Thyroid gland (tissue), 4 donors: Measurements from ENCODE around the gene ABCG2. TPM values are rescaled to one million over a fixed set of nuclear protein-coding genes. Genes with fewer than 3 reads are reported as not detected.

Source experiments
- DNase-seq, 2 donors: peaks; one replicate each; pipeline ENCODE4 v3.0.0-alpha.2; 2019
- H3K27ac ChIP-seq, 3 donors: fragments of 200-600 bp; sonication (generic); 1 replicate in 2 of 3; 2 replicates in 1 of 3; pipeline ENCODE4 v1.5.1; 2016 to 2019; ENCODE audit warnings: mild to moderate bottlenecking in 1 of 3, moderate library complexity in 1 of 3
- H3K27me3 ChIP-seq: fragments of 200-600 bp; sonication (generic); one replicate; pipeline ENCODE4 v1.5.1; 2019
- H3K36me3 ChIP-seq, 2 donors: fragments of 200-600 bp; sonication (generic); one replicate each; pipeline ENCODE4 v1.5.1; 2016 to 2019
- H3K4me1 ChIP-seq, 2 donors: fragments of 200-600 bp; sonication (generic); one replicate each; pipeline ENCODE4 v1.5.1; 2017 to 2019
- H3K4me3 ChIP-seq, 3 donors: fragments of 200-600 bp; sonication (generic); replicated peaks in 1 of 3; 1 replicate in 2 of 3; 2 replicates in 1 of 3; pipeline ENCODE4 v1.5.1; 2016; ENCODE audit warnings: mild to moderate bottlenecking in 1 of 3
- H3K9me3 ChIP-seq: fragments of 200-600 bp; sonication (generic); one replicate; pipeline ENCODE4 v1.5.1; 2017
- POLR2A ChIP-seq, 2 donors: fragments of 450-650 bp; IDR thresholded peaks; one replicate each; pipeline ENCODE4 v1.6.1; 2017; ENCODE audit warnings: antibody characterized with exemption in 2 of 2, mild to moderate bottlenecking in 2 of 2, moderate library complexity in 1 of 2
- WGBS, 2 donors: methylation state at CpG; one replicate each; pipeline ENCODE4 v1.1.5; 2017; 5-methylcytosine and 5-hydroxymethylcytosine counted together
- intact Hi-C: fragments of 100-400 bp; cut with DNase I; formaldehyde crosslinking; loops from one replicate; pipeline ENCODE4 v1.15.1; 2023
- total RNA-seq, 4 donors: library from RNA; depleted of rRNA; stranded (reverse); fragments of >200 nt; gene quantifications; one replicate each; pipeline ENCODE4 v1.2.3, GENCODE V29; 2016
- TF ChIP-seq, protein P1 (sequence below), 6 experiments: fragments of 200-600 bp in 3 of 6; fragments of 450-650 bp in 3 of 6; sonication (generic) in 3 of 6; IDR thresholded peaks; one replicate each; pipeline ENCODE4 v1.5.1; 2016 to 2019; ENCODE audit warnings: antibody characterized with exemption in 6 of 6, mild to moderate bottlenecking in 2 of 6, inconsistent platforms in 1 of 6, moderate library complexity in 1 of 6

ABCG2 gene
- total RNA-seq, 4 donors from 2014 or later, result 3.9 to 26.3 (median 9.4) TPM

DNA sequence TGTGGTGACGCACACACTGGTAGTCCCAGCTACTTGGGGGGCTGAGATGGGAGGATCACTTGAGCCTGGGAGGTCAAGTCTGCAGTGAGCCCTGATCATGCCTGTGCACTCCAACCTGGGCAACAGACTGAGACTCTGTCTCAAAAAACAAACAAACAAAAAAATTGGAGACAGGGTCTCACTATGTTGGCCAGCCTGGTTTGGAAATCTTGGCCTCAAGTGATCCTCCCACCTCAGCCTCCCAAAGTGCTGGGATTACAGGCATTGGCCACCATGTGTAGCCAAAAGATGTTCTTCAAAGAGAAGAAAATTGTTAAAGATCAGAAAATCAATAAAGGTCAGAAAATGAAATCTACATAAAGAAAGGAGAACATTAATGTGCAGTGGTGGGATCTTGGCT is 41.7 kb upstream of the ABCG2 start:
- H3K27me3 ChIP-seq, result no peaks in the 10 kb centered on the region
- no peaks in the 10 kb centered on the region for H3K4me1 ChIP-seq
- WGBS, 2 donors, result 77 to 83% methylated on average over 1 of the region's 1 CpG
- no peak for DNase-seq
- TF ChIP-seq, protein P1, sequence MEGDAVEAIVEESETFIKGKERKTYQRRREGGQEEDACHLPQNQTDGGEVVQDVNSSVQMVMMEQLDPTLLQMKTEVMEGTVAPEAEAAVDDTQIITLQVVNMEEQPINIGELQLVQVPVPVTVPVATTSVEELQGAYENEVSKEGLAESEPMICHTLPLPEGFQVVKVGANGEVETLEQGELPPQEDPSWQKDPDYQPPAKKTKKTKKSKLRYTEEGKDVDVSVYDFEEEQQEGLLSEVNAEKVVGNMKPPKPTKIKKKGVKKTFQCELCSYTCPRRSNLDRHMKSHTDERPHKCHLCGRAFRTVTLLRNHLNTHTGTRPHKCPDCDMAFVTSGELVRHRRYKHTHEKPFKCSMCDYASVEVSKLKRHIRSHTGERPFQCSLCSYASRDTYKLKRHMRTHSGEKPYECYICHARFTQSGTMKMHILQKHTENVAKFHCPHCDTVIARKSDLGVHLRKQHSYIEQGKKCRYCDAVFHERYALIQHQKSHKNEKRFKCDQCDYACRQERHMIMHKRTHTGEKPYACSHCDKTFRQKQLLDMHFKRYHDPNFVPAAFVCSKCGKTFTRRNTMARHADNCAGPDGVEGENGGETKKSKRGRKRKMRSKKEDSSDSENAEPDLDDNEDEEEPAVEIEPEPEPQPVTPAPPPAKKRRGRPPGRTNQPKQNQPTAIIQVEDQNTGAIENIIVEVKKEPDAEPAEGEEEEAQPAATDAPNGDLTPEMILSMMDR (IDR thresholded peaks at IDR 0.05), result no peak
- no peak for TF ChIP-seq POLR2A (IDR thresholded peaks at IDR 0.05)
- no peaks in the 10 kb centered on the region for H3K36me3 ChIP-seq
- no peak overlapping the region for H3K27ac ChIP-seq
- H3K9me3 ChIP-seq, result no peaks in the 10 kb centered on the region
- no peak overlapping the region for H3K4me3 ChIP-seq
- intact Hi-C loops, result no loop called here

DNA sequence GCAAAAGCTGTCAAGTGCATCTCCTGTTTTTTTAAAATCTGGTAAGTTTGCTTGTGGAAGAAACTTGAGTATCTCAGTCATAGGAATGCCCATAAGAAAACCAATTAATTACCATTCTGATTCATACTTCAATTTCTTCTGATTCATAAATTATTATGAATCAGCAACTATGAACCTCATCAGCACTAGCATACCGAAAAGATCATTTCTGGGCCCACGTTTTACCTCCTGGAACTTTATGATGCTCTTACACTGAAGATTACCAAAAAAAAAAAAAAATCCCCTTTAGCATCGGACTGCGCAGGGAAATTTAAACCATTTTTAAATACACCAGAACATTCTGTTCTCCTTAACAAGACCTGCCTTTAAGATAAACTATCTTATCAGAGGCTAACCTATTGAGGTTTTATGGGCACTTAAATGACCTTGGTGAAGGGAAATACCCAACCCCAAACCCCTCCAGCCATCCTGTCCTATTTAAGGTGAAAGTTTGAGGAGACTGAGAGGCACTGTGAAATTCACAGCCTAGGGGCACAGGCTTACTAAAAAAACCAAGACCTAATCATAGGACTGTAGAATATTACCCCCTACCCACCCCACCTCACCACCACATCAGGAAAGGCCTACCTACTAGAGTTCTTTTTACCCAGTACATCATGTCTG is 38.2 kb upstream of the ABCG2 start:
- TF ChIP-seq, protein P1 (IDR thresholded peaks at IDR 0.05), result no peak
- TF ChIP-seq POLR2A (IDR thresholded peaks at IDR 0.05), result no peak
- Histone ChIP-seq H3K4me1 (no peaks in the 10 kb centered on the region), H3K27ac (no peak overlapping the region), H3K27me3 (no peaks in the 10 kb centered on the region), H3K4me3 (no peak overlapping the region), H3K36me3 (no peaks in the 10 kb centered on the region), H3K9me3 (no peaks in the 10 kb centered on the region)
- WGBS, 2 donors, result 87 to 96% methylated on average over 4 of the region's 4 CpGs
- intact Hi-C loops, result no loop called here
- no peak for DNase-seq

DNA sequence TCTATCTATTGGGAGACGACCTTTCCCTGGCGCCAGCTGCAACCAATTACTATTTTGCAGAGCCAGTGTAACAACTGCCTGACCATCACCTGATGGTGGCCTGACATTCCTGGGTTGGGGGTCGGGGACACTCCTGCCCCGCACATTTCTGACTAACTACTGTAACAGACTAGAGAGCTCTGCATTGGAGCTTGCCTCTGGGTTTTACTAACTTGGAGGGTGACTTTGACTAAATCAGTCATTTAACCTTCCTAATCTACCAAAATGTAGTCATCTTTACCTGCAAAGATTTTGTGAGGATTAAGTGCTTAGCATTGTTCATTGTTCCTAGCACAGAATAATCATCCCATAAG is 37.5 kb upstream of the ABCG2 start:
- H3K27ac ChIP-seq, result no peak overlapping the region

DNA sequence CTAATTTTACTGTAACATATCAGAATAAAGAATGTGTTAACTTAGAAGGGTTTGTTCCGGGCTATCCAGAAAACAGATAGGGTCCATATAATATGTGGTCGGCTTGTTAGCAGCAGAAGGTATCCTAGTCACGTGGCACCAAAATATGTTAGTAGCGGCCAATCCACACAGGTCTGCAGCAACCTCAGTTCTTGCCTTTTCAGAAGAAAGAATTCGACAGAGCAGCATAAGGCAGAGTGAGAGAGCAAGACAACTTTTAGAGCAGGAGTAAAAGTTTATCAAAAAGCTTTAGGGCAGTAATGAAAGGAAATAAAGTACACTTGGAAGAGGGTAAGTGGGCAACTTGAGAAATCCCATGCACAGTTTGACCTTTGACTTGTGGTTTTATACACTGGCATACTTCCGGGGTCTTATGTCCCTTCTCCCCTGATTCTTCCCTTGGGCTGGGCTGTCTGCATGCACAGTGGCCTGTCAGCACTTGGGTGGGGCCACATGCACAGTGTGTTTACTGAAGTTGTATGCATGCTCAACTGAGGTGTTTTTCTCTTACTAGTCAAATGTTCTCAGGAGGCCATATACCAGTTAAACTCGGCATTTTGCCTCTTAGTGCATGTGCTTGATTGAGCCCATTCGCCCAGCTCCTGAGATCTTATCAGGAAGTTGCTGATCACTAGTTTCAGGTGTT is 37.0 kb upstream of the ABCG2 start:
- no peak for DNase-seq
- no peak for TF ChIP-seq POLR2A (IDR thresholded peaks at IDR 0.05)
- TF ChIP-seq, protein P1 (IDR thresholded peaks at IDR 0.05), result no peak
- Histone ChIP-seq H3K27ac (no peak overlapping the region), H3K36me3 (no peaks in the 10 kb centered on the region), H3K4me1 (no peaks in the 10 kb centered on the region), H3K9me3 (no peaks in the 10 kb centered on the region), H3K4me3 (no peak overlapping the region), H3K27me3 (no peaks in the 10 kb centered on the region)
- intact Hi-C loops, result no loop called here
- WGBS, 2 donors, result 76 to 79% methylated on average over 8 of the region's 8 CpGs

More for the DNA sequence above, 37.5 kb upstream of the ABCG2 start:
- no peaks in the 10 kb centered on the region for H3K36me3 ChIP-seq
- no peaks in the 10 kb centered on the region for H3K4me1 ChIP-seq
- H3K9me3 ChIP-seq, result no peaks in the 10 kb centered on the region
- 71 to 86% methylated on average over 4 of the region's 4 CpGs for WGBS, 2 donors
- DNase-seq, result no peak
- no peak overlapping the region for H3K4me3 ChIP-seq
- TF ChIP-seq POLR2A (IDR thresholded peaks at IDR 0.05), result no peak
- TF ChIP-seq, protein P1 (IDR thresholded peaks at IDR 0.05), result no peak
- H3K27me3 ChIP-seq, result no peaks in the 10 kb centered on the region
- intact Hi-C loops, result no loop called here

DNA sequence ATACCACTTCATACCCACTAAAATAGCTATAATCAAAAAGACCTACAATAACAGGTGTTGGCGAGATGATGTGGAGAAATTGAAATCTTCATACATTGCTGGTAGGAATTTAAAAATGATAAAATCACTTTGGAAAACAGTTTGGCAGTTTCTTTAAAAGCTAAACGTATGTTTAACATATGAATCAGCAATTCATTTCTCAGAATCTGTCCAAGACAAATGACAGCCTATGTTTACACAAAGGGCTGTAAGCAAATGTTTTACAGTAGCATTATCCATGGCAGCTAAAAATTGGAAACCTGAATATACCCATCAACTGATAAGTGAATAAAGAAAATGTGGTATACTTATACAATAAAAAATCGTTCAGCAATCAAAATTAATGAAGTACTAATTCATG is 33.0 kb upstream of the ABCG2 start:
- H3K4me3 ChIP-seq, result no peak overlapping the region
- 89 to 91% methylated on average over 3 of the region's 3 CpGs for WGBS, 2 donors
- H3K36me3 ChIP-seq, result no peaks in the 10 kb centered on the region
- no peaks in the 10 kb centered on the region for H3K4me1 ChIP-seq
- H3K9me3 ChIP-seq, result no peaks in the 10 kb centered on the region
- no peaks in the 10 kb centered on the region for H3K27me3 ChIP-seq
- intact Hi-C loops, result no loop called here
- TF ChIP-seq, protein P1 (IDR thresholded peaks at IDR 0.05), result no peak
- no peak overlapping the region for H3K27ac ChIP-seq
- no peak for DNase-seq
